BE2C (cell line): Measurements from ENCODE around the gene AMT.

ENCODE experiments used
- DNase-seq: peaks from one replicate; pipeline ENCODE4 v3.0.0-alpha.2; 2020
- H3K27me3 ChIP-seq: fragments of 250-450 bp; sonication (Bioruptor Pico); 2 replicates; pipeline ENCODE4 v1.5.1; 2020; ENCODE audit warnings: mild to moderate bottlenecking
- H3K36me3 ChIP-seq: fragments of 250-450 bp; sonication (Bioruptor Pico); 2 replicates; pipeline ENCODE4 v1.5.1; 2020; ENCODE audit warnings: mild to moderate bottlenecking
- H3K4me1 ChIP-seq: fragments of 250-450 bp; sonication (Bioruptor Pico); 2 replicates; pipeline ENCODE4 v1.5.1; 2020
- H3K4me3 ChIP-seq: 2 replicates; pipeline ENCODE4 v1.5.1; 2011; ENCODE audit warnings: low read depth, low read length
- H3K9me3 ChIP-seq: fragments of 250-450 bp; sonication (Bioruptor Pico); 2 replicates; pipeline ENCODE4 v1.5.1; 2020
- TF ChIP-seq, protein P1 (sequence below): IDR thresholded peaks from 2 replicates; pipeline ENCODE4 v1.5.1; 2012; ENCODE audit warnings: mild to moderate bottlenecking, low read depth, low read length

AMT gene

DNA sequence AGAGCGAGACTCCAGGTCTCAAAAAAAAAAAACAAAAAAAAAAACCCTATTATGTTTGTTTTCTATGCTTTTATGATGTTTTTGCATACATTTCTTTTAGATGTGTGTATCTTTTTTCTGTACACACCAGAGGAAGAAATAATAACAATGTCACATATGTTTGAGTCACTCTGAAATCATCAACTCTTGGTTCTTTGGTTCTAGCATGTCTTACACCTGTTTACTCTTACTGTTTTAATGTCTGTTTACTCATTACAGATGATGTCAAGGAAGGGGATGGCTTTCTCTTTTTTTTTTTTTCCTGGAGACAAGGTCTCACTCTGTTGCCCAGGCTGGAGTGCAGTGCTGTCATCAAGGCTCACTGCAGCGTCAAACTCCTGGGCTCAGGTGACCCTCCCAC, 34.6 kb downstream of the AMT start:
- Histone ChIP-seq H3K4me3 (no peak overlapping the region), H3K36me3 (no peaks in the 10 kb centered on the region), H3K4me1 (no peaks in the 10 kb centered on the region), H3K27me3 (no peaks in the 10 kb centered on the region), H3K9me3 (no peaks in the 10 kb centered on the region)
- no peak for DNase-seq
- TF ChIP-seq, protein P1, sequence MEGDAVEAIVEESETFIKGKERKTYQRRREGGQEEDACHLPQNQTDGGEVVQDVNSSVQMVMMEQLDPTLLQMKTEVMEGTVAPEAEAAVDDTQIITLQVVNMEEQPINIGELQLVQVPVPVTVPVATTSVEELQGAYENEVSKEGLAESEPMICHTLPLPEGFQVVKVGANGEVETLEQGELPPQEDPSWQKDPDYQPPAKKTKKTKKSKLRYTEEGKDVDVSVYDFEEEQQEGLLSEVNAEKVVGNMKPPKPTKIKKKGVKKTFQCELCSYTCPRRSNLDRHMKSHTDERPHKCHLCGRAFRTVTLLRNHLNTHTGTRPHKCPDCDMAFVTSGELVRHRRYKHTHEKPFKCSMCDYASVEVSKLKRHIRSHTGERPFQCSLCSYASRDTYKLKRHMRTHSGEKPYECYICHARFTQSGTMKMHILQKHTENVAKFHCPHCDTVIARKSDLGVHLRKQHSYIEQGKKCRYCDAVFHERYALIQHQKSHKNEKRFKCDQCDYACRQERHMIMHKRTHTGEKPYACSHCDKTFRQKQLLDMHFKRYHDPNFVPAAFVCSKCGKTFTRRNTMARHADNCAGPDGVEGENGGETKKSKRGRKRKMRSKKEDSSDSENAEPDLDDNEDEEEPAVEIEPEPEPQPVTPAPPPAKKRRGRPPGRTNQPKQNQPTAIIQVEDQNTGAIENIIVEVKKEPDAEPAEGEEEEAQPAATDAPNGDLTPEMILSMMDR = no peak

DNA sequence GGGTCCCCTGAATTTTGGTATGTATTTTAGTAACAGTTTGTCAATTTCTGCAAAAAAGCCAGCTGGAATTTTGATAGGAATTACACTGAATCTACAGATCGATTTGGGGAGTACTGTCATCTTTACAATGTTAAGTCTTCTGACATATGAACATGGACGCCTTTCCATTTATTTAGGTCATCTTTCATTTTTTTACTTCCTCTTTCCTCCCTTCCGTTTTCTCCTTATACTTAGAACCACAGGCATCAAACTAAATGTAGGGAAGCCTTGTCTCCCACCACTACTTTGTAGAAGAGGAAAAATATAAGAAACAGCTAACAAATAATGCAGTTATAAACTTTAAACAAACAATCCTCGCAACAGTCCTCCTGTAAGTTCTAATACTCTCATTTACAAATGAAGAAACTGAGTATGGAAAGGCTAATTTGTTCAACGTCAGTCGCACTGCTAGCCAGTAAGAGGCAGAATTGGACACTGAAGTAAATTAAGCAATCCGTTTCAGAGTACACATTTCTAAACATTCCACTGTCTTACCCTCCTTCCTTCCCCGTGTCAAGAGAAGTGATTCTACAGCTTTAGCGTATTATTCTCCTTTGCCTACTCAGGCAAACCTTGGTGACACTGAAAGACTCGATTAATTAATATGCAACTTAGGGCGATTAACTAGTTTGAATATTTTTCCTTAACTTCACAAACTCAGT, 36.1 kb downstream of the AMT start:
- Histone ChIP-seq H3K4me1 (no peaks in the 10 kb centered on the region), H3K36me3 (no peaks in the 10 kb centered on the region), H3K4me3 (no peak overlapping the region), H3K27me3 (no peaks in the 10 kb centered on the region), H3K9me3 (no peaks in the 10 kb centered on the region)
- no peak for DNase-seq
- TF ChIP-seq, protein P1 = no peak

DNA sequence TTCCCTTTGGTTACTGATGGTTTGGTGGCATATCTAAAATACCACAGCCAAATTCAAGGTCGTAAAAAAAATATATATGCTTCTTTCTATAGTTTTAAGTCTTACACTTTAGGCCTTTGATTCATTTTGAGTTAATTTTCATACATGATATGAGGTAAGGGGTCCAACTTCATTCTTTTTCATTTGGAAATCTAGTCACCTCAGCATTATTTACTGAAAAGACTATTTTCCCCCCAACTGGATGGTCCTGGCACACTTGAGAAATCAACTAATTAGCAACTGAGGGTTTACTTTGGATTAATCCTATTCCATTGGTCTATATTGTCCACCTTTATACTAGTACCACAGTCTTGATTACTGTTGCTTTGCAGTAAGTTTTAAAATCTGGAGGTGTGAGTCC, 36.7 kb downstream of the AMT start:
- no peak for DNase-seq
- Histone ChIP-seq H3K4me1 (no peaks in the 10 kb centered on the region), H3K36me3 (no peaks in the 10 kb centered on the region), H3K27me3 (no peaks in the 10 kb centered on the region), H3K4me3 (no peak overlapping the region), H3K9me3 (no peaks in the 10 kb centered on the region)
- TF ChIP-seq, protein P1 = no peak

DNA sequence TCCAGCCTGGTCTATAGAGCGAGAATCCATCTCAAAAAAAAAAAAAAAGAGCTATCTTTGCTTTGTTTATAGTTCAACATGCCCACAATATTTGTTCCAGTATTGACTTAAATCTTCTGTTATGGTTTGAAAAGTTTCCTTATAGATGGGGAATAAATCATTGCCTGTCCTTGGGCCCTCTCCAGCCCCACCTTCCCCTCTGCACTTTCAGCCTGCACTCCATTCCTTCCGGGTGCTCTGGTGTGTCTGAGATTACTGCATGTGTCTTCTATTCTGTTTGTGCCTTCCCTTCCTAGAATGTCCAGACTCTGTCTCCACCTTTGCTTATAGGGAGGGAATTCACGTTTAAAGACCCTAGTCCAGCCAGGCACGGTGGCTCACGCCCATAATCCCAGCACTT, 38.9 kb downstream of the AMT start:
- H3K4me1 ChIP-seq = no peaks in the 10 kb centered on the region

DNA sequence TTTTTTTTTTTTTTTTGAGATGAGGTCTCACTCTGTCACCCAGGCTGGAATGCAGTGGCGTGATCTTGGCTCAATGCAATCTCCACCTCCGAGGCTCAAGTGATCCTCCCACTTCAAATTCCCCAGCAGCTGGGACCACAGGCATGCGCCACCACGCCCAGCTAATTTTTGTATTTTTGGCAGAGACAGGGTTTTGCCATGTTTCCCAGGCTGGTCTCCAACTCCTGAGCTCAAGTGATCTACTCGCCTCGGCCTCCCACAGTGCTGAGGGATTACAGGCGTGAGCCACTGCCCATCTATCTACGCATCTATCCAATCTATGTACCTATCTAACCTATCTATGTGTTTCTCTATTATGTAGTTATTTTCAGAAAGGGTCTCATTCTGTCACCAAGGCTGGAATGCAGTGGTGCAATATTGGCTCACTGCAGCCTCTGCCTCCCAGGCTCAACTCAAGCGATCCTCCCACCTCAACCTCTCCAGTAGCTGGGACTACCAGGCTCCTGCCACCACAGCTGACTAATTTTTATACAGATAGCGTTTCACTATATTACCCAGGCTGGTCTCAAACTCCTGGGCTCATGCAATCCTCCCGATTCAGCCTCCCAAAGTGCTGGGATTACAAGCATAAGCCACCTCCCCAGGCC, 43.9 kb downstream of the AMT start:
- Histone ChIP-seq H3K36me3 (peaks cover 2% of the 10 kb centered on the region), H3K4me3 (no peak overlapping the region), H3K27me3 (no peaks in the 10 kb centered on the region), H3K4me1 (no peaks in the 10 kb centered on the region), H3K9me3 (no peaks in the 10 kb centered on the region)
- no peak for DNase-seq
- TF ChIP-seq, protein P1 = no peak

More for the DNA sequence above, 38.9 kb downstream of the AMT start:
- H3K4me3 ChIP-seq = no peak overlapping the region
- no peak for DNase-seq
- H3K27me3 ChIP-seq = no peaks in the 10 kb centered on the region
- TF ChIP-seq, protein P1 = no peak
- H3K36me3 ChIP-seq = no peaks in the 10 kb centered on the region
- no peaks in the 10 kb centered on the region for H3K9me3 ChIP-seq

DNA sequence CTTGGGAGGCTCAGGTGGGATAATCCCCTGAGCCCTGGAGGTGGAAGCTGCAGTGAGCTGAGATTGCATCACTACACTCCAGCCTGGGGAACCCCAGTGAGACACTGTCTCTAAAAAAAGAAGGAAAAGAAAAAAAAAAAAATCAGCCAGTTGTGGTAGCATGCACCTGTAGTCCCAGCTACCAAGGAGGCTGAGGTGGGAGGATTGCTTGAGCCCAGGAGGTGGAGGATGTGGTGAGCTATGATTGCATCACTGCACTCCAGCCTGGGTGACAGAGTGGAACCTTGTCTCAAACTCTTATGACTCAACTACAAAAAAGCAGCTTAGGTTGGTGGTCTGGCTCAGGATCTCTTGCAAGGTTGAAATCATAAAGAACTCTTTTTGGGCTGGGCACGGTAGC, 44.8 kb downstream of the AMT start:
- Histone ChIP-seq H3K4me1 (no peaks in the 10 kb centered on the region), H3K36me3 (peaks cover 8% of the 10 kb centered on the region), H3K27me3 (no peaks in the 10 kb centered on the region), H3K4me3 (no peak overlapping the region), H3K9me3 (no peaks in the 10 kb centered on the region)
- no peak for DNase-seq
- TF ChIP-seq, protein P1 = no peak
